Keratinocyte (primary cell): ENCODE results near the gene TCP11L2. TPM values are rescaled to one million over a fixed set of nuclear protein-coding genes. Genes with fewer than 3 reads are reported as not detected.

ENCODE experiments used
- DNase-seq: peaks from one replicate; pipeline ENCODE4 v3.0.0-alpha.2; 2011; ENCODE audit warnings: low read depth, missing footprints, low spot score
- FAIRE-seq: peaks from 2 replicates; lab custom pipeline; 2011; peaks lifted over from hg19 to GRCh38; lab: Jason Lieb, UNC
- H2AFZ ChIP-seq: 2 replicates; pipeline ENCODE4 v1.6.0; 2012; ENCODE audit warnings: low read length, control low read depth, inconsistent platforms; ENCODE audit not compliant: control insufficient read depth
- H3K27ac ChIP-seq: 2 replicates; pipeline ENCODE4 v1.5.1; 2011; ENCODE audit warnings: low read length; ENCODE audit not compliant: control insufficient read depth, insufficient read depth
- H3K27me3 ChIP-seq: 3 replicates; pipeline ENCODE4 v1.6.0; 2011; ENCODE audit warnings: low read length; ENCODE audit not compliant: control insufficient read depth, insufficient read depth; ENCODE audit errors: extremely low read depth
- H3K36me3 ChIP-seq, 2 experiments: 2 replicates in 1 of 2; 3 replicates in 1 of 2; pipeline ENCODE4 v1.5.1; 2011; ENCODE audit warnings: low read length in 2 of 2, mild to moderate bottlenecking in 1 of 2; ENCODE audit not compliant: control insufficient read depth in 2 of 2, insufficient read depth in 2 of 2; ENCODE audit errors: extremely low read depth in 1 of 2
- H3K4me1 ChIP-seq: 3 replicates; pipeline ENCODE4 v1.5.1; 2011; ENCODE audit warnings: low read length; ENCODE audit not compliant: control insufficient read depth, insufficient read depth; ENCODE audit errors: extremely low read depth
- H3K4me2 ChIP-seq: 3 replicates; pipeline ENCODE4 v1.6.0; 2011; ENCODE audit warnings: low read depth, low read length; ENCODE audit not compliant: control insufficient read depth, insufficient read depth; ENCODE audit errors: extremely low read depth
- H3K4me3 ChIP-seq, 3 experiments: fragments of 200-600 bp in 1 of 3; sonication (generic) in 1 of 3; 2 replicates in 2 of 3; 3 replicates in 1 of 3; pipeline ENCODE4 v1.5.1; 2011 to 2016; ENCODE audit warnings: low read length in 3 of 3, mild to moderate bottlenecking in 3 of 3, control low read depth in 2 of 3, inconsistent platforms in 1 of 3, low read depth in 1 of 3, mixed read lengths in 1 of 3, mixed run types in 1 of 3, moderate library complexity in 1 of 3; ENCODE audit not compliant: control insufficient read depth in 2 of 3, insufficient read depth in 2 of 3; ENCODE audit errors: extremely low read depth in 1 of 3
- H3K79me2 ChIP-seq: 2 replicates; pipeline ENCODE4 v1.6.0; 2012; ENCODE audit warnings: low read length; ENCODE audit not compliant: control insufficient read depth, insufficient read depth
- H3K9ac ChIP-seq: 3 replicates; pipeline ENCODE4 v1.6.0; 2011; ENCODE audit warnings: low read length; ENCODE audit not compliant: control insufficient read depth, insufficient read depth; ENCODE audit errors: extremely low read depth
- H3K9me1 ChIP-seq: 3 replicates; pipeline ENCODE4 v1.6.0; 2011; ENCODE audit warnings: low read length; ENCODE audit not compliant: control insufficient read depth, insufficient read depth; ENCODE audit errors: extremely low read depth
- H3K9me3 ChIP-seq: 2 replicates; pipeline ENCODE4 v1.5.1; 2012; ENCODE audit warnings: low read depth, low read length; ENCODE audit not compliant: control insufficient read depth
- H4K20me1 ChIP-seq: 3 replicates; pipeline ENCODE4 v1.6.0; 2011; ENCODE audit warnings: low read length; ENCODE audit not compliant: control insufficient read depth, insufficient read depth; ENCODE audit errors: extremely low read depth
- CTCF ChIP-seq, 3 experiments: IDR thresholded peaks in 1 of 3; conservative IDR thresholded peaks in 1 of 3; optimal IDR thresholded peaks in 1 of 3; 2 replicates in 2 of 3; 3 replicates in 1 of 3; pipeline versions ENCODE3 to v1.5.1; 2011; ENCODE audit warnings: low read length in 3 of 3, mild to moderate bottlenecking in 3 of 3, moderate library complexity in 2 of 3, control low read depth in 1 of 3, inconsistent platforms in 1 of 3; ENCODE audit not compliant: insufficient read depth in 2 of 3; ENCODE audit errors: extremely low read depth in 1 of 3
- EZH2 ChIP-seq: IDR thresholded peaks from one replicate; pipeline ENCODE4 v1.6.1; 2012; ENCODE audit warnings: inconsistent platforms, mild to moderate bottlenecking, low read length, moderate library complexity
- dilution Hi-C: fragments of 300-500 bp; cut with MboI; formaldehyde crosslinking; loops from one replicate; pipeline ENCODE4 v1.7.0; 2020; ENCODE audit warnings: low sequenced_read_pairs; ENCODE audit not compliant: extremely low pct_ligation_motif_present
- polyA plus RNA-seq, 5 experiments: library from polyadenylated mRNA; depleted of rRNA in 3 of 5; stranded (reverse) in 3 of 5; stranded (forward) in 1 of 5; unstranded in 1 of 5; fragments of >200 nt; gene quantifications; 1 replicate in 1 of 5; 2 replicates in 3 of 5; 3 replicates in 1 of 5; pipeline versions ENCODE4 v1.2.1 to v1.2.3, GENCODE V29; 2011 to 2012; ENCODE audit warnings: missing spikeins in 2 of 5, low read depth in 1 of 5, low replicate concordance in 1 of 5

The TCP11L2 gene
- polyA plus RNA-seq, 1 donor (not counting 4 experiments of a cell fraction or from before 2014, with no cell fraction given): 6.1 TPM

GRCh38 chr12:106292339-106292738 is 10.2 kb upstream of the TCP11L2 start:
- H3K27me3 ChIP-seq: no peaks in the 10 kb centered on the region
- H3K9me3 ChIP-seq: no peaks in the 10 kb centered on the region
- H4K20me1 ChIP-seq: no peaks in the 10 kb centered on the region
- TF ChIP-seq EZH2: no peak
- peaks cover 0 to 4% of the 10 kb centered on the region in 2 experiments for H3K36me3 ChIP-seq
- H3K4me1 ChIP-seq: peaks cover 29% of the 10 kb centered on the region
- H3K4me2 ChIP-seq: no peak overlapping the region
- FAIRE-seq (no peak), DNase-seq (no peak)
- no peak overlapping the region for H3K4me3 ChIP-seq
- no peaks in the 10 kb centered on the region for H3K9me1 ChIP-seq
- H3K9ac ChIP-seq: no peak overlapping the region
- no peak overlapping the region for H2AFZ ChIP-seq
- dilution Hi-C loops: no loop called here
- no peak overlapping the region for H3K27ac ChIP-seq
- no peaks in the 10 kb centered on the region for H3K79me2 ChIP-seq

GRCh38 chr12:106296179-106296877 is 6.2 kb upstream of the TCP11L2 start:
- peak; percentile 81 for DNase-seq
- H3K4me2 ChIP-seq: peak overlapping the region; percentile 64

More at GRCh38 chr12:106296179-106296877, 6.2 kb upstream of the TCP11L2 start:
- no peaks in the 10 kb centered on the region for H3K27me3 ChIP-seq
- H3K9me1 ChIP-seq: no peaks in the 10 kb centered on the region
- peak; percentile 85 for FAIRE-seq
- peak overlapping the region; percentile 58 for H3K27ac ChIP-seq
- H4K20me1 ChIP-seq: no peaks in the 10 kb centered on the region
- no peak overlapping the region for H2AFZ ChIP-seq
- TF ChIP-seq CTCF (optimal IDR thresholded peaks at IDR 0.05 in 1 of 3, IDR thresholded peaks at IDR 0.05 in 1 of 3, conservative IDR thresholded peaks at IDR 0.05 in 1 of 3; ENCODE audit: extremely low read depth in 1 of 3, insufficient read depth in 2 of 3, low read length in 3 of 3): no peak
- no peak for TF ChIP-seq EZH2
- H3K4me1 ChIP-seq: peaks cover 13% of the 10 kb centered on the region
- H3K9ac ChIP-seq: no peak overlapping the region
- H3K4me3 ChIP-seq: no peak overlapping the region
- no peaks in the 10 kb centered on the region for H3K9me3 ChIP-seq
- no peaks in the 10 kb centered on the region for H3K36me3 ChIP-seq
- dilution Hi-C loops: no loop called here
- H3K79me2 ChIP-seq: no peaks in the 10 kb centered on the region
